GM19043 (cell line): Measurements from ENCODE around the gene HRH1.
"Not testable (repeated sequence)": the region's sequence is repeated elsewhere in the genome, so short reads cannot be mapped to it uniquely, and the experiment has no call there.

ENCODE experiments used
- ATAC-seq: cut with Tn5 transposase; IDR thresholded peaks from one replicate; pipeline ENCODE4 v1.9.1; 2021; ENCODE audit warnings: low read depth; ENCODE audit not compliant: unreplicated experiment

Gene HRH1

DNA sequence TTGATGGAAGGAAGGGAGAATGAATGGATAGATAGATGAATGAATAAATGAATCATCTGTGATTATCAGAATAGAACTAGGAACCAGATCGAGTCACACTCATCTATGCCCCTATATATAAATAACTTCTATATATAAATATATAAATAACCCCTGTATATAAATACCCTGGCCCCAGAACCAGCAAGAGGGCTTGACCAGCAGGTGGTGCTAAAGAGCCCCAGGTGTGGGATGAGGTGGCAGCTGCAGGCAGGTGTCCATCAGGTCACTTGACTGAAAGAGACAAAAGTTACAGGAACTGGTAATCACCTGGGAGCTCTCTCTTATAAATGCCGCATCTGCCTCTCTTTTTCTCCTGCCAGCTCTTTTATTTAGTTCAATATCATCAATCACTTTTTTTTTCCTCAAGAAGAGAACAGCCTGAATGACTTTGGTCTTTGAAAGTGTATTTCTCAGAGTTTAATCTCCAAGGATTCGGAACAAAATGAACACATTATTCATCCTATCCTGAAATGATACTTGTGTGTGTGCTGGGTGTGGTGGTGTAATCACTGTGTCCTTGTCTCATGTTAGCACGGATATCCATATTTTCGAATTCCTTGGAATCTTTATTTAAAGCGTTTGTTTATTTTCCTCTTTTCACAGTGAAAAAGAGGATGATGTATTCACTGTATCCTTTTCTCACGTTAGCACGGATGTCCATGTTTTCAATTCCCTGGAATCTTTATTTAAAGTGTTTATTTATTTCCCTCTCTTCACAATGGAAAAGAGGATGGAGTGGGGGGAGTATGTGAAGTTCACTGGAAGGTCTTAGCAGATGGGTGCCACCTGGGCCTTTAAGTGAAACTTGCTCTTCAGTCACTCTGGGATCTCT, 82.5 kb downstream of the HRH1 start:
- ATAC-seq, result no peak

- ATAC-seq, result no peak
Measured at GRCh38 chr3:11238060-11238459, 83.8 kb downstream of the HRH1 start.

DNA sequence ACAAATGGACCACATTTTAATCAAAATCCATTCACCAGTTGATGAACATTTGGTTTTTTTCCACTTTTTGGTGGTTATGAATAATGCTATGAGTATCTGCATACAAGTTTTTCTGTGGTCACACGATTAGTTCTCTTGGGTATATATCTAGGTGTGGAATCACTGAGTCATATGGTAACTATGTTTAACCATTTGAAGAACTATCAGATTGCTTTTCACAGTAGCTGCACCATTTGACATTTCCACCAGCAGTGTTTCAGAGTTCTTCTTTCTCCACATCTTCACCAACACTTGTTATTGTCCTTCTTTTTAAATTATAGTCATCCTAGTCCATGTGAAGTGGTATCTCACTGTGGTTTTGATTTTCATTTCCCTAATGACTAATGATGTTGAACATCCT, 84.6 kb downstream of the HRH1 start:
- ATAC-seq, result no peak

DNA sequence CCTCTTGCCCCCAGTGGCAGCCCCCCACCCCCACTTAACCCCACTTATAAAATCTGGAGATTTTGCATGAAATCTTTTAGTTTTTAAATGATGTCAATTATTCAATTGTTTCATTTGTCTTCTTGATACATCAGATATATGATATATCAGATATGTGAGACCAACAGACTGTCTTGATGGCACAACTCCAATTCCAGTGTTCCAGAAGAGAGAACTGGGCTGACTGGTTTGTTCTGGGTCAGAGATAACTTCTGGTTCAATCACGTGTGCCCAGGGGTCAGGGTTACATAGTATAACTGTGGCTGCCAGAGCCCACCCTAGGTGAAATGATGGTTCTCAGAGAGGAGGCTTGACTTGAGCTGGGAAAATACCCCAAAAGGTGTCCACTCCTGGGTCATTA, 85.5 kb downstream of the HRH1 start:
- ATAC-seq, result no peak

DNA sequence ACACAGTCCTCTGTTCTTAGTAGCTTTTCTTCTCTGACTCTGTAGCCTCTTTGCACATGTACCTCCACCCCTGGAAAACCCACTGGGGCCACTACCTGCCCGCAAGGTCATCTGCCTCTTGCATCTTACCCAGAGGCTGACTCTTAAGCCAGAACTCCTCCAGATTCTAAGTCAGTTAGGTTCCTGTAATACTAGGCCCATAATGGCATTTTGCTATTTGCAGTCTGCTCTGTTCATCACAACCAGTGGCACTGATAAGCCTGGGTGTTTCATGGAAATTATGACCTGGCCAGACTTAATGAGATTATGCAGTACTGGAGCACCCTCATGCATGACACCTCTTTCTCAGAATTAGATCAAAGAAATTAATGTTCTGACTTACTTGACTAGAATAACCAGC, 86.2 kb downstream of the HRH1 start:
- no peak for ATAC-seq

GRCh38 chr3:11244121-11244677, 89.9 kb downstream of the HRH1 start:
- ATAC-seq, result no peak

DNA sequence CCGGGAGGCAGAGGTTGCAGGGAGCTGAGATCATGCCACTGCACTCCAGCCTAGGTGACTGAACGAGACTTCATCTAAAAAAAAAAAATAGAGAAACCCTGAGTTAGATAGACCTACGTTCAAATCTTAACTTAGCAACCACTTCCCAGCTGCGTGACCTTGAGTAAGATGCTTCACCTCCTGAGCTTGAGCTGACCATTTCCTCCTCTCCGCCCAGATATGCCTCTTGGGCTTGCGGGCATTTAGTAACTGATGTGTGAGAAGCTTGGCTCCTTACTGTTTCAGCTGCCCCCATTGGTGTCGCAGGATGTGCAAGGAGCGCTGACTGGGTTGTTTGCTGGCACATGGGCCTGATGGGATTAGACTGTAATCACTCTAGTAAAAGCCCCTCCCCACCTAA, 91.0 kb downstream of the HRH1 start:
- ATAC-seq, result no peak

GRCh38 chr3:11245827-11246662, 91.8 kb downstream of the HRH1 start:
- no peak for ATAC-seq

DNA sequence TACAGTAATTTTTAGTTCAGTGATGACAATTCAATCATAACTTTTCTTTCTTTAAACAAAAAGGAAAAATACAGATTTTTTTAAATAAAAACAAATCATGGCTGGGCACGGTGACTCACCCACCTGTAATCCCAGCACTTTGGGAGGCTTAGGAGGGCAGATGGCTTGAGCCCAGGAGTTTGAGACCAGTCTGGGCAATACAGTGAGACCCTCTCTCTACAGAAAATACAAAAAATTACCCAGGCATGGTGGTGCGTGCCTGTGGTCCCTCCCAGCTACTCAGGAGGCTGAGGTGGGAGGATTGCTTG, 92.3 kb downstream of the HRH1 start:
- no peak for ATAC-seq

DNA sequence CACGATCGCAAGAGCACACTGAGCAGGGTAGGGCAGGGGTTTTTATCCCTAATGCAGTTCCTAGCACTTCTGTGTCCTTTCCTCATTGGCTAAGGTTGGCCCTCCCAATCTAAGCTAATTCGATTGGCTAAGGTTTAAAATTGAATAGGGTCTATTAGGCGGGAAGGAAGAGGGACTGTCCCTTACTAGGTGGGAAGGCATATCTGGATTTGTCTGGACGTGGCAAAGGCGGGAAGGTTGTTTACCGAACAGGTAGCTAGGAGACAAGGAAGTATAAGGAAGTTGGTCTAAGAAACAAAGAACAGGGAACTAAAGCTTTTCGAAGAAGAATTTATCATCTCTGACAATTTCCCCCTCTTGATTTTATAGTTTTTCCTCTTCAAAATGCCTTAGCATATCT, 93.1 kb downstream of the HRH1 start:
- ATAC-seq, result no peak

DNA sequence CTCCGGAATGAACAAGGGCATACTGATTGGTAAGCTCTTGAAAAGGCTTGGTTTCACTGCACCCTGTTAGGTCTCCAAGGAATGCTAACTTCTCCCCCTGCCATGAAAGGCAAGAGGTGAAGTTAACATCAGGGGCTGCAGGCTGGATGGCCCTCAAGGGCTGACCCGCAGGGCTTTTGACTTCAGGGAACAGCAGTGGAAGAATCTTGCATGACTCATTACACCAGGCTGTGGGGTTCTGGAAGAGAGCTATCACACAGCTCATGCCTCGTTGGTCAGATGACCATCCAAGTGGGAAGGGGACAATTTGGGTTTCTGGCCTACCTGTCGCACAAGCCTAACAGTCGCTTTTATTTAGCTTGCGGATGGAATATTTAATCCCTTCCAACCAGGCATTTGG, 94.3 kb downstream of the HRH1 start:
- no peak for ATAC-seq

DNA sequence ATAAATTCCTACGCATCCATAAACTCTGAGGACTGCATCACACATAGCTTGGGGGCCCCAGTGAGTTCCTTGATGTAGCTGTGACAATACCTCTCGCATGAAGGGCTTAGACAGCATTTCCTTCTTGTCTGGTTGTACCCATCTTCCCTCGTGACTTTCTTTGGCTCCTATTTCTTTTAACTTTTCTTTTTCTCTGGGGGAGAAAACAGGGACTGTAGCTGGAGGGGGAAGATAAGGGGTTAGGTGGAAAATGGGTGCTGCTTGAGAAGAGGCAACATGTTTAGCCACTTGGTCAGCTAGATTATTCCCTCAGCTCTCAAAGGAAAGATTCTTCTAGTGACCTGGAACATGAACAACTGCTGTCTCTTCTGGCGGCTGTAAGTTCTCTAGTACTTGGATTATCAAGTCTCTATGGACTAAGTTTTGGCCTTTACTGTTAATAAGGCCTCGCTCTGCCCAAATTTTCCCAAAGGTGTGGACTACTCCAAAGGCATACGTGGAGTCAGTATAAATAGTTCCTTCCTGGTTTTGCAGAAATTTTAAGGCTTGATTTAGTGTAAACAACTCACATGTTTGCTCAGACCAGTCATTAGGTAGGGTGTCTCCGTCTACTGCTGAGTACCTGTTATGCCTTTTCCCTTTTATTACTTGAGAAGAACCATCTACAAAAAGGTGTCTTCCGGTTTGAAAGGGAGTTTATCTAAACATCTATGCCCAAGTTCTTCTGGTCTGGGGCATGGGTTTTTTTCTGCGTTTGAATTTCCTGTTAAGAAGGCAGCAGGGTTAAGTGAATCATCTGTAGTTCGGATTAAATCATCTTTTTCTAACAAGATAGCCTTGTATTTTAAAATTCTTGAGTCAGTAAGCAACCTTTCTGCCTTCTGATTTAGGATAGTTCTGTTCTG, 96.9 kb downstream of the HRH1 start:
- no peak for ATAC-seq

DNA sequence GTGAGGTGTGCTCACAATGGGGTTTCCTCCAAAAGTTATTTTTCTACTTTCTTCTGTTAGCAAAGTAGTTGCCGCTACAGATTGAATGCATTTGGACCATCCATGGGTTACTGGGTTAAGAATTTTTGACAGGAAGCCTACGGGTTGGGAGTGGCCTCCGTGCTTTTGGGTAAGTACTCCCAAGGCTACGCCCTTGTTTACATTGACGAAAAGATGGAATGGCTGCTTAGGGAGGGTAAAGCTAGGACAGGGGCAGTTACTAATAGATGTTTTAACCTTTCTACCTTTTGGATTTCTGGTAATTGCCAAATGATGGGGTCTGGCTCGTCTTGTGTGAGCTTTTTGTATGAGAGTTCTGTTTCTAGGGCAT, 97.5 kb downstream of the HRH1 start:
- ATAC-seq, result no peak

DNA sequence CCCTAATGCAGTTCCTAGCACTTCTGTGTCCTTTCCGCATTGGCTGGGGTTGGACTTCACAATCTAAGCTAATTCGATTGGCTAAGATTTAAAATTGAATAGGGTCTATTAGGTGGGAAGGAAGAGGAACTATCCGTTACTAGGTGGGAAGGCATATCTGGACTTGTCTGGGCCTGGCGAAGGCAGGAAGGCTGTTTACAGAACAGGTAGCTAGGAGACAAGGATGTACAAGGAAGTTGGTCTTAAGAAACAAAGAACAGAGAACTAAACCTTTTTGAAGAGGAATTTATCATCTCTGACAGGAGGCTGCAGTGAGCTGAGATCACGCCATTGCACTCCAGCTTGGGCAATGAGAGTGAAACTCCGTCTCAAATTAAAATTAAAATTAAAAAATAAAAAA, 100.6 kb downstream of the HRH1 start:
- ATAC-seq, result no peak

DNA sequence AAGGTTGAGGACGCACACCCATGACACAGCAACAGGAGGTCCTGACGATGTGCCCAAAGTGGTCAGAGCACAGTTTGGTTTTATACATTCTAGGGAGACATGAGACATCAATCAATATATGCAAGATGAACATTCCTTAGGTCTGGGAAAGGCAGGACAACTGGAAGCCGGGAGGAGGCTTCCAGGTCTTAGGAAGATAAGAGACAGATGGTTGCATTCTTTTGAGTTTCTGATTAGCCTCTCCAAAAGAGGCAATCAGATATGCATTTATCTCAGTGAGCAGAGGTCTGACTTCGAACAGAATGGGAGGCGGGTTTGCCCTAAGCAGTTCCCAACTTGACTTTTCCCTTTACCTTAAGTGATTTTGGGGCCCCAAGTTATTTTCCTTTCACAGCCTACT, 101.2 kb downstream of the HRH1 start:
- ATAC-seq, result not testable (repeated sequence)

DNA sequence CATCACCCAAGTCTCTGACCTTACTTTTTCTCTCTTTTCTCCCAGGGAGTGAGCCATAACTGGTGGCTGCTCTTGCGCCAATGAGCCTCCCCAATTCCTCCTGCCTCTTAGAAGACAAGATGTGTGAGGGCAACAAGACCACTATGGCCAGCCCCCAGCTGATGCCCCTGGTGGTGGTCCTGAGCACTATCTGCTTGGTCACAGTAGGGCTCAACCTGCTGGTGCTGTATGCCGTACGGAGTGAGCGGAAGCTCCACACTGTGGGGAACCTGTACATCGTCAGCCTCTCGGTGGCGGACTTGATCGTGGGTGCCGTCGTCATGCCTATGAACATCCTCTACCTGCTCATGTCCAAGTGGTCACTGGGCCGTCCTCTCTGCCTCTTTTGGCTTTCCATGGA, 104.7 kb downstream of the HRH1 start:
- ATAC-seq, result no peak

GRCh38 chr3:11260460-11260859, 106.2 kb downstream of the HRH1 start:
- no peak for ATAC-seq

- ATAC-seq, result no peak
Measured at GRCh38 chr3:11269007-11269406, 114.7 kb downstream of the HRH1 start.

DNA sequence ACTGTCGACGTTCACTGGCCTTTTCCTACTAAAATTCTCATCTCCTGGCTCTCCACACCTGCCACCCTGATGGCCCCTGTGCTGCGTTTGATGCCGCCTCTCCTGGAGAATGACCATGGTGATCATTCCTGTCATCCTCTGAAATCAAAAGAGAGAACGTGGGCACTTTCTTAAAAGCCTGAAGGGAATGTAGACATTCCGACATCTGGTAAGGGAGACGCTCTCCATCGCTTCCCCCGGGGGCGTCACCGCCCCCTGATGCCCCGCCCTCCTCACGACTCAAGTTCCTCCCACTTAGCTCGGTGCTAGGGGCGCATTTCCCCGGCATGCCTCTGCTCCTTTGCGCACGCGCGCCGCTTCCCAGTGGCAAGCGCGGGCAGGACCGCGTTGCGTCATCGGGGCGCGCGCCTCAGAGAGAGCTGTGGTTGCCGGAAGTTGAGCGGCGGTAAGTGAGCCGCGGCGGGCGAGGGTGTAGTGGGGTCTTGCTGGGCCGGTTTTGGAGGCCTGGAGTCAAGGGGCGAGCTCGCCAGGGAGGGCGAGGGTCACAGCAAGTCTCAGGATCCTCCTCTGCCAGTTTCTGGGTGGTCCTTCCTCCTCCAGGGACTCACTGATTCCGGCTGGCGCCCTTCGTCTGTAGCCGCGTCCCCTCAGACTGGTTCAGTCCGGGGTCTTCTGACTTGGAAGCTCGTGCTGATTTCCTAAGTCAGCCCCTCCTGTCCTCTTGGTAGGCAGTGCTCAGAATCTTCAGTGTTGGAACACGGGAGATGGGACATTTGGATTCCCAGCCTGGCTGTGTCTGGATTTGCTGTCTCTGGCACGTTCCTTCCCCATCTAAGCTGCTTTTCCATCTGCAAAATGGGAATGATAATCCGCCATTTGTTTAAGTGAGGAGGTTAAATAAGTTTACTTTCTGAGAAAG, 118.0 kb downstream of the HRH1 start, which contains the start of gene ATG7:
Gene ATG7 (plus strand): TSS at position 412 of the 919 bp plus-strand sequence. CDS start 26,299 bp downstream, outside the sequence.
- peak; percentile 97 for ATAC-seq
